Astrocyte (in vitro differentiated cells and primary cell): Measurements from ENCODE around the gene NCAPD2. TPM values are rescaled to one million over a fixed set of nuclear protein-coding genes. Genes with fewer than 3 reads are reported as not detected.

Experiments
- DNase-seq: peaks from one replicate; pipeline ENCODE4 v3.0.0-alpha.2; 2010; ENCODE audit warnings: low read depth
- FAIRE-seq: peaks from 2 replicates; lab custom pipeline; 2011; peaks lifted over from hg19 to GRCh38; lab: Jason Lieb, UNC
- H2AFZ ChIP-seq: 2 replicates; pipeline ENCODE4 v1.6.0; 2012; ENCODE audit warnings: low read depth, low read length, inconsistent platforms
- H3K27ac ChIP-seq: 2 replicates; pipeline ENCODE4 v1.5.1; 2011; ENCODE audit warnings: low read depth, low read length, inconsistent platforms
- H3K27me3 ChIP-seq: 2 replicates; pipeline ENCODE4 v1.6.0; 2011; ENCODE audit warnings: low read length, inconsistent platforms; ENCODE audit not compliant: insufficient read depth
- H3K36me3 ChIP-seq: 2 replicates; pipeline ENCODE4 v1.5.1; 2011; ENCODE audit warnings: low read length, inconsistent platforms; ENCODE audit not compliant: insufficient read depth
- H3K4me1 ChIP-seq: 2 replicates; pipeline ENCODE4 v1.5.1; 2011; ENCODE audit warnings: low read length, inconsistent platforms; ENCODE audit not compliant: insufficient read depth
- H3K4me2 ChIP-seq: 2 replicates; pipeline ENCODE4 v1.6.0; 2012; ENCODE audit warnings: low read length, inconsistent platforms
- H3K4me3 ChIP-seq: 2 replicates; pipeline ENCODE4 v1.5.1; 2011; ENCODE audit warnings: low read depth, mild to moderate bottlenecking, low read length, inconsistent platforms; ENCODE audit not compliant: insufficient read depth
- H3K79me2 ChIP-seq: 2 replicates; pipeline ENCODE4 v1.6.0; 2012; ENCODE audit warnings: mild to moderate bottlenecking, low read length, inconsistent platforms; ENCODE audit not compliant: insufficient read depth
- H3K9ac ChIP-seq: 2 replicates; pipeline ENCODE4 v1.6.0; 2012; ENCODE audit warnings: mild to moderate bottlenecking, low read length, inconsistent platforms
- H3K9me3 ChIP-seq: 2 replicates; pipeline ENCODE4 v1.5.1; 2012; ENCODE audit warnings: low read depth, mild to moderate bottlenecking, low read length, inconsistent platforms; ENCODE audit not compliant: insufficient read depth
- H4K20me1 ChIP-seq: 2 replicates; pipeline ENCODE4 v1.6.0; 2012; ENCODE audit warnings: low read length, inconsistent platforms; ENCODE audit not compliant: insufficient read depth
- H3K27ac Mint-ChIP-seq: one replicate; pipeline ENCODE4 v1.8.0; 2021; ENCODE audit warnings: mild to moderate bottlenecking, mixed read lengths; ENCODE audit not compliant: unreplicated experiment
- H3K27me3 Mint-ChIP-seq: one replicate; pipeline ENCODE4 v1.8.0; 2021; ENCODE audit warnings: low read depth, mixed read lengths; ENCODE audit not compliant: unreplicated experiment
- H3K36me3 Mint-ChIP-seq: one replicate; pipeline ENCODE4 v1.8.0; 2021; ENCODE audit warnings: low read depth, mixed read lengths; ENCODE audit not compliant: unreplicated experiment
- H3K4me1 Mint-ChIP-seq: one replicate; pipeline ENCODE4 v1.8.0; 2021; ENCODE audit warnings: low read depth, mixed read lengths; ENCODE audit not compliant: unreplicated experiment
- H3K4me3 Mint-ChIP-seq: one replicate; pipeline ENCODE4 v1.8.0; 2021; ENCODE audit warnings: mild to moderate bottlenecking, moderate library complexity, mixed read lengths; ENCODE audit not compliant: unreplicated experiment
- H3K9me3 Mint-ChIP-seq: one replicate; pipeline ENCODE4 v1.8.0; 2021; ENCODE audit warnings: mild to moderate bottlenecking, mixed read lengths; ENCODE audit not compliant: unreplicated experiment
- EZH2 ChIP-seq: IDR thresholded peaks from 2 replicates; pipeline ENCODE4 v1.6.1; 2012; ENCODE audit warnings: mild to moderate bottlenecking, low read length, inconsistent platforms; ENCODE audit not compliant: insufficient read depth
- total RNA-seq: library from RNA; stranded (reverse); gene quantifications from 2 replicates; pipeline ENCODE4 v1.2.1, GENCODE V29; 2021
- TF ChIP-seq, protein P1 (sequence below): IDR thresholded peaks from 2 replicates; pipeline ENCODE4 v1.5.1; 2011; ENCODE audit warnings: low read depth, mild to moderate bottlenecking, inconsistent platforms, low read length, moderate library complexity; ENCODE audit not compliant: insufficient read depth

Gene NCAPD2
- total RNA-seq, 1 donor from 2014 or later = 18.6 TPM

DNA sequence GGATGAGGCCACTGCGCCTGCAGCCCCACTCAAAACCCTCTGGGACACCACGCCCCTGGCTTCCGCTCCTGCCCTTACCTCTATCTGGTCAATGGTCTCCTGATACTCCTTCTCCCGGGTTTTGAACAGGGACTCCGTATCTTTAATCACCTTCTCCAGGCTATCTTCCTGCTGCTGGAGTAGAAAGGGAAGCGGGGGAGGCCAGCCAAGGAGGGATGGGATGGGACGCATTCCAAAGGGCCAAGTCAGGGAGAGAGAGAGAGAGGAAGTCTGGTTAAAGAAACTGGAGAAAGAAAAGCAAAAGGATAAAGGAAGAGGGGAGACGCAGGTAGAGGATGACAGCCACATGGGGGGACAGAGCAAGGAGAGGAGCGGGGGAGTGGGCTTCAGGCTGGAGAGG is 54.1 kb downstream of the NCAPD2 start:
- H3K9me3 ChIP-seq = no peaks in the 10 kb centered on the region
- peak overlapping the region; percentile 54 for H3K4me3 ChIP-seq
- Mint-ChIP-seq H3K27ac (peak overlapping the region; percentile 64), H3K4me1 (peaks cover 40% of the 10 kb centered on the region), H3K9me3 (no peaks in the 10 kb centered on the region), H3K27me3 (no peaks in the 10 kb centered on the region), H3K36me3 (peaks cover 17% of the 10 kb centered on the region), H3K4me3 (peak overlapping the region; percentile 42)
- H4K20me1 ChIP-seq = peaks cover 11% of the 10 kb centered on the region
- H3K79me2 ChIP-seq = peaks cover 69% of the 10 kb centered on the region
- peaks cover 16% of the 10 kb centered on the region for H3K36me3 ChIP-seq
- DNase-seq (peak; percentile 88), FAIRE-seq (no peak)
- TF ChIP-seq, protein P1, sequence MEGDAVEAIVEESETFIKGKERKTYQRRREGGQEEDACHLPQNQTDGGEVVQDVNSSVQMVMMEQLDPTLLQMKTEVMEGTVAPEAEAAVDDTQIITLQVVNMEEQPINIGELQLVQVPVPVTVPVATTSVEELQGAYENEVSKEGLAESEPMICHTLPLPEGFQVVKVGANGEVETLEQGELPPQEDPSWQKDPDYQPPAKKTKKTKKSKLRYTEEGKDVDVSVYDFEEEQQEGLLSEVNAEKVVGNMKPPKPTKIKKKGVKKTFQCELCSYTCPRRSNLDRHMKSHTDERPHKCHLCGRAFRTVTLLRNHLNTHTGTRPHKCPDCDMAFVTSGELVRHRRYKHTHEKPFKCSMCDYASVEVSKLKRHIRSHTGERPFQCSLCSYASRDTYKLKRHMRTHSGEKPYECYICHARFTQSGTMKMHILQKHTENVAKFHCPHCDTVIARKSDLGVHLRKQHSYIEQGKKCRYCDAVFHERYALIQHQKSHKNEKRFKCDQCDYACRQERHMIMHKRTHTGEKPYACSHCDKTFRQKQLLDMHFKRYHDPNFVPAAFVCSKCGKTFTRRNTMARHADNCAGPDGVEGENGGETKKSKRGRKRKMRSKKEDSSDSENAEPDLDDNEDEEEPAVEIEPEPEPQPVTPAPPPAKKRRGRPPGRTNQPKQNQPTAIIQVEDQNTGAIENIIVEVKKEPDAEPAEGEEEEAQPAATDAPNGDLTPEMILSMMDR = no peak
- TF ChIP-seq EZH2 = no peak
- H3K27me3 ChIP-seq = no peaks in the 10 kb centered on the region
- no peak overlapping the region for H2AFZ ChIP-seq
- H3K27ac ChIP-seq = peak overlapping the region; percentile 88
- peaks cover 62% of the 10 kb centered on the region for H3K4me1 ChIP-seq
- peak overlapping the region; percentile 82 for H3K4me2 ChIP-seq
- peak overlapping the region; percentile 79 for H3K9ac ChIP-seq

DNA sequence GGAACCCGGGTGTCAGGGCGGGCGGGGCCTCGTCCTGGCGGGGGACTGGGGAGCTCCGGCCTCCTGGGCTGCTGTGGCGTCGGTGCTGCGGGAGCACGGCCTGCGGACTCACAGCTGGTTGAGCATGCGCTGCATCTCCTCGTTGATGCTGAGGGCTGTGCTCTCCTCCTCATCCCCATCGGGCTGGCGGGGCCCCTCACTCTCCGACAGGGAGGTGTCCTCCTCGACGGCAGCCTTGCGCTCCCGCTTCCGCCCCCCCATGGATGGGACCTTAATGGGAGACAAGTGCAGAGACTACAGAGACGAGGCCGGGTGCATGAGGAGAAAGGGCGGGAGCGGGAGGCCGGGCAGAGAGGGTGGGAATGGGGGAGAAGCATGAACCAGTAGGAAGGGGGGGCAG is 54.7 kb downstream of the NCAPD2 start:
- Histone ChIP-seq H4K20me1 (peaks cover 16% of the 10 kb centered on the region), H3K4me1 (peaks cover 67% of the 10 kb centered on the region), H3K79me2 (peaks cover 68% of the 10 kb centered on the region), H3K27ac (peak overlapping the region; percentile 88), H3K36me3 (peaks cover 13% of the 10 kb centered on the region), H3K4me3 (peak overlapping the region; percentile 18), H3K9me3 (no peaks in the 10 kb centered on the region), H2AFZ (no peak overlapping the region), H3K4me2 (peak overlapping the region; percentile 82), H3K27me3 (no peaks in the 10 kb centered on the region), H3K9ac (peak overlapping the region; percentile 79)
- no peak for DNase-seq
- no peaks in the 10 kb centered on the region for H3K9me3 Mint-ChIP-seq
- peaks cover 17% of the 10 kb centered on the region for H3K36me3 Mint-ChIP-seq
- TF ChIP-seq, protein P1 = no peak
- no peak for TF ChIP-seq EZH2
- H3K4me1 Mint-ChIP-seq = peaks cover 45% of the 10 kb centered on the region
- peak overlapping the region; percentile 86 for H3K27ac Mint-ChIP-seq
- H3K4me3 Mint-ChIP-seq = no peak overlapping the region
- FAIRE-seq = no peak
- H3K27me3 Mint-ChIP-seq = no peaks in the 10 kb centered on the region

DNA sequence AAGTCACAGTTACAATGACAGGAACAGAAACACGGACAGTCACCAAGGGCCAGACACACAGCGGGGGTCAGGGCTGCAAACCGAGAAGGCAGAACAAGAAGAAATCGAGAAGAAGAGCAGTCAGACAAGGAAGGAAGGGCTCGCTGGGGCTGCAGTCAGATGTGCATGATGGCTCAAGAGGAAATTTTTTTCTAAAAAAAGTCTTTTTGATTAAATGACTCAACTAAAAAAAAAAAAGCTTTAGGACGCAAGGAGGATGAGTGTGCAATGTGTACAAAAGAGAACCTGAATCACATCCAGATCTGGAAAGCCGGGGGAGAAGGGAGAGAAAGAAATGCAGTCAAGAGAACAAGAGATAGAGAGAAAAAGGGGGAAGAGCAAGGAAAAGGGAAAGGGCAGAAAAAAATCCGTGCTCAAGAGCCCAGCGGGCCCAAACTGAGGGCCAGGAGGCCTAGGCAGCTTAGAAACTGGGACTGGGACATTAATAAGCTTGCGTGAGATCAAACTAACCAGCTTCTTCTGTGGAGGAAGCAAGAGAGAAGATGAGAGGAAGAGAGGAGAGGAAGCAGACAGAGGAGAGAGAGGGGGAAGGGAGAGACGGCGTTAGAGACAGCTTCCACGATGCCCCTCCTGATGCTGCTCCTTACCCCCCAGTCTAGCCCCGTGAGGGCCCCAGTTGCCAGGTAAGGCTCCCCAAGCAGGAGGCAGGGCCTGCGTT is 55.2 kb downstream of the NCAPD2 start:
- peaks cover 19% of the 10 kb centered on the region for H4K20me1 ChIP-seq
- peak overlapping the region; percentile 79 for H3K9ac ChIP-seq
- peak; percentile 69 for FAIRE-seq
- H3K4me1 ChIP-seq = peaks cover 73% of the 10 kb centered on the region
- H3K36me3 ChIP-seq = peaks cover 13% of the 10 kb centered on the region
- H3K27me3 Mint-ChIP-seq = no peaks in the 10 kb centered on the region
- H3K4me3 Mint-ChIP-seq = peak overlapping the region; percentile 0
- H3K9me3 ChIP-seq = no peaks in the 10 kb centered on the region
- no peaks in the 10 kb centered on the region for H3K9me3 Mint-ChIP-seq
- TF ChIP-seq, protein P1 = no peak
- TF ChIP-seq EZH2 = no peak
- DNase-seq = peak; percentile 78
- peaks cover 17% of the 10 kb centered on the region for H3K36me3 Mint-ChIP-seq
- peaks cover 70% of the 10 kb centered on the region for H3K79me2 ChIP-seq
- no peaks in the 10 kb centered on the region for H3K27me3 ChIP-seq
- H3K4me3 ChIP-seq = peak overlapping the region; percentile 22
- H2AFZ ChIP-seq = no peak overlapping the region
- peak overlapping the region; percentile 82 for H3K4me2 ChIP-seq
- H3K27ac ChIP-seq = peak overlapping the region; percentile 88
- peak overlapping the region; percentile 86 for H3K27ac Mint-ChIP-seq
- peaks cover 48% of the 10 kb centered on the region for H3K4me1 Mint-ChIP-seq
